A549 (cell line): ENCODE results near the gene HPCAL1. TPM values are rescaled to one million over a fixed set of nuclear protein-coding genes. Genes with fewer than 3 reads are reported as not detected.

Source experiments
- ATAC-seq, 2 experiments: fragments of 200-7000 bp in 1 of 2; fragments of >200 bp in 1 of 2; cut with Nextera tagmentation in 1 of 2; cut with Tn5 transposase in 1 of 2; 3 replicates each; pipeline versions ENCODE4 v1.8.0 to v1.9.1; 2018 to 2020; ENCODE audit warnings: mild to moderate bottlenecking in 1 of 2, moderate library complexity in 1 of 2
- CTCF ChIA-PET: fragments of 300-600 bp; sonication (Branson Sonifier 250); formaldehyde crosslinking; extraction: SDS; loops from one replicate; lab custom pipeline; 2021; ENCODE audit warnings: antibody characterized with exemption, inconsistent platforms; lab: Yijun Ruan, JAX
- POLR2A ChIA-PET: fragments of 350-600 bp; formaldehyde crosslinking; extraction: SDS; loops from one replicate; lab custom pipeline; 2021; ENCODE audit warnings: antibody characterized with exemption, inconsistent platforms; lab: Yijun Ruan, JAX
- DNase-seq, 2 experiments: peaks; one replicate each; pipeline versions ENCODE4 v3.0.0 to v3.0.0-alpha.2; 2011 to 2016; ENCODE audit warnings: low read depth in 1 of 2, low spot score in 1 of 2
- FAIRE-seq: peaks from 2 replicates; lab custom pipeline; 2011; peaks lifted over from hg19 to GRCh38; lab: Jason Lieb, UNC
- H3K27ac ChIP-seq, 2 experiments: fragments of >200 bp; sonication (Bioruptor Twin); formaldehyde crosslinking; 3 replicates each; pipeline ENCODE4 v1.5.1; 2016 to 2017
- H3K4me1 ChIP-seq: fragments of >200 bp; sonication (Bioruptor Twin); formaldehyde crosslinking; 3 replicates; pipeline ENCODE4 v1.6.1; 2016
- H3K4me2 ChIP-seq: fragments of >200 bp; sonication (Bioruptor Twin); formaldehyde crosslinking; 3 replicates; pipeline ENCODE4 v1.6.1; 2016
- H3K4me3 ChIP-seq: fragments of >200 bp; sonication (Bioruptor Twin); formaldehyde crosslinking; 3 replicates; pipeline ENCODE4 v1.5.1; 2016
- H3K9me3 ChIP-seq: fragments of >200 bp; sonication (Bioruptor Twin); formaldehyde crosslinking; 3 replicates; pipeline ENCODE4 v1.6.1; 2016
- BCL3 ChIP-seq: fragments of >200 bp; sonication (Bioruptor Twin); formaldehyde crosslinking; IDR thresholded peaks from 3 replicates; pipeline ENCODE4 v1.6.1; 2016
- CBX2 ChIP-seq: fragments of 200-600 bp; sonication (generic); IDR thresholded peaks from 2 replicates; pipeline ENCODE4 v1.6.1; 2016; ENCODE audit warnings: low read depth, mild to moderate bottlenecking, borderline replicate concordance
- CHD4 ChIP-seq: fragments of 200-600 bp; sonication (generic); IDR thresholded peaks from 2 replicates; pipeline ENCODE4 v1.6.1; 2016; ENCODE audit warnings: antibody characterized with exemption, mild to moderate bottlenecking, borderline replicate concordance
- E2F6 ChIP-seq: IDR thresholded peaks from 2 replicates; pipeline ENCODE4 v1.6.1; 2012; ENCODE audit warnings: low read depth, borderline replicate concordance
- EP300 ChIP-seq, 2 experiments: fragments of >200 bp; sonication (Bioruptor Twin); formaldehyde crosslinking; IDR thresholded peaks; 2 replicates in 1 of 2; 3 replicates in 1 of 2; pipeline ENCODE4 v1.6.1; 2016 to 2017
- HEYL ChIP-seq: fragments of 250-450 bp; sonication (Bioruptor Pico); IDR thresholded peaks from 2 replicates; pipeline ENCODE4 v1.8.0; 2021; ENCODE audit warnings: mild to moderate bottlenecking, moderate library complexity
- HOXB13 ChIP-seq: fragments of 250-450 bp; sonication (Bioruptor Pico); IDR thresholded peaks from 2 replicates; pipeline ENCODE4 v1.5.0; 2020; ENCODE audit warnings: low read depth, mild to moderate bottlenecking, moderate library complexity
- JUN ChIP-seq, 2 experiments: fragments of >200 bp; sonication (Bioruptor Twin); formaldehyde crosslinking; IDR thresholded peaks; 2 replicates in 1 of 2; 3 replicates in 1 of 2; pipeline ENCODE4 v1.6.1; 2016 to 2017
- KDM1A ChIP-seq: fragments of 200-600 bp; sonication (generic); IDR thresholded peaks from 2 replicates; pipeline ENCODE4 v1.6.1; 2016; ENCODE audit warnings: low read depth, mild to moderate bottlenecking
- PHF8 ChIP-seq: fragments of 200-600 bp; sonication (generic); IDR thresholded peaks from 2 replicates; pipeline ENCODE4 v1.6.1; 2016; ENCODE audit warnings: low read depth, mild to moderate bottlenecking, antibody characterized with exemption, moderate library complexity, borderline replicate concordance
- RAD21 ChIP-seq, 2 experiments: fragments of >200 bp in 1 of 2; sonication (Bioruptor Twin) in 1 of 2; formaldehyde crosslinking in 1 of 2; IDR thresholded peaks in 1 of 2; conservative IDR thresholded peaks in 1 of 2; 2 replicates in 1 of 2; 3 replicates in 1 of 2; pipeline ENCODE4 v1.6.1; 2012 to 2018; ENCODE audit warnings: inconsistent platforms in 1 of 2
- RARB ChIP-seq: fragments of 250-450 bp; sonication (Bioruptor Pico); IDR thresholded peaks from 2 replicates; pipeline ENCODE4 v1.8.0; 2021; ENCODE audit warnings: mild to moderate bottlenecking, moderate library complexity
- REST ChIP-seq: fragments of 200-600 bp; sonication (generic); IDR thresholded peaks from 2 replicates; pipeline ENCODE4 v1.6.1; 2016; ENCODE audit warnings: antibody characterized with exemption, mild to moderate bottlenecking, moderate library complexity
- RFX5 ChIP-seq: fragments of 450-650 bp; IDR thresholded peaks from 2 replicates; pipeline ENCODE4 v1.7.1; 2014; ENCODE audit warnings: antibody characterized with exemption, mild to moderate bottlenecking, moderate library complexity
- SMC3 ChIP-seq: fragments of >200 bp; sonication (Bioruptor Twin); formaldehyde crosslinking; IDR thresholded peaks from 3 replicates; pipeline ENCODE4 v1.6.1; 2018; ENCODE audit warnings: inconsistent platforms
- TP53 ChIP-seq: fragments of 250-450 bp; sonication (Bioruptor Pico); IDR thresholded peaks from 2 replicates; pipeline ENCODE4 v1.5.0; 2021; ENCODE audit warnings: mild to moderate bottlenecking, moderate library complexity
- USF2 ChIP-seq: fragments of 450-650 bp; IDR thresholded peaks from 2 replicates; pipeline ENCODE4 v1.6.1; 2014; ENCODE audit warnings: antibody characterized with exemption
- ZSCAN20 ChIP-seq: fragments of 250-450 bp; sonication (Bioruptor Pico); IDR thresholded peaks from 2 replicates; pipeline ENCODE4 v1.8.0; 2022; ENCODE audit warnings: mild to moderate bottlenecking, moderate library complexity
- WGBS: methylation state at CpG from one replicate; pipeline ENCODE4 v1.1.6; 2017; ENCODE audit errors: missing lambda C conversion rate; 5-methylcytosine and 5-hydroxymethylcytosine counted together
- polyA plus RNA-seq, 4 experiments: library from polyadenylated mRNA; depleted of rRNA in 3 of 4; stranded (reverse); fragments of >200 nt; fragmentation: RNase III in 1 of 4; extraction: RNeasy Plus Mini Kit Qiagen cat#74134 plus additional on column Dnase treatment in 1 of 4; gene quantifications; 2 replicates in 3 of 4; 3 replicates in 1 of 4; pipeline ENCODE4 v1.2.3, GENCODE V29; 2011 to 2017

Gene HPCAL1
- polyA plus RNA-seq, 2 of the 4 experiments (the other 2 are of a cell fraction), result 44.4 to 66.4 TPM

- Histone ChIP-seq H3K4me1 (peaks cover 29% of the 10 kb centered on the region), H3K27ac (no peak overlapping the region; a peak in 1 of 6 replicates), H3K4me2 (no peak overlapping the region), H3K9me3 (no peaks in the 10 kb centered on the region), H3K4me3 (no peak overlapping the region)
- ChIA-PET CTCF (interaction anchor here (2.2 kb wide), 1 partner anchor 32 kb away, joined by 7 read pairs; no protein-coding TSS in a partner anchor), POLR2A (no interaction called here)
- TF ChIP-seq KDM1A, result no peak
- TF ChIP-seq HEYL (CRISPR knock-in tag), result no peak
- no peak for TF ChIP-seq JUN (IDR thresholded peaks at IDR 0.05)
- ATAC-seq (no peak), FAIRE-seq (no peak), DNase-seq (no peak)
- WGBS, result 93% methylated on average over 19 of the region's 21 CpGs
Measured at GRCh38 chr2:10377052-10377746, 74.5 kb downstream of the HPCAL1 start.

GRCh38 chr2:10377747-10378085 is 75.0 kb downstream of the HPCAL1 start:
- no peak for ATAC-seq
- no peak overlapping the region for H3K4me3 ChIP-seq
- DNase-seq, result no peak
- no peak overlapping the region for H3K4me2 ChIP-seq
- WGBS, result 93% methylated on average over 12 of the region's 12 CpGs
- no peaks in the 10 kb centered on the region for H3K9me3 ChIP-seq
- no peak overlapping the region; a peak in 1 of 6 replicates for H3K27ac ChIP-seq
- no peak for FAIRE-seq
- CTCF ChIA-PET, result interaction anchor here (1.0 to 2.2 kb wide), 2 partner anchors 15 to 31 kb away, joined by 5 to 7 read pairs; no protein-coding TSS in a partner anchor
- peaks cover 34% of the 10 kb centered on the region for H3K4me1 ChIP-seq
- POLR2A ChIA-PET, result no interaction called here
- no peak for TF ChIP-seq EP300 (IDR thresholded peaks at IDR 0.05)
- TF ChIP-seq REST, result no peak
- no peak for TF ChIP-seq TP53 (CRISPR knock-in tag)
- no peak for TF ChIP-seq CHD4
- no peak for TF ChIP-seq RFX5
- no peak for TF ChIP-seq KDM1A
- no peak for TF ChIP-seq ZSCAN20 (CRISPR knock-in tag)

- FAIRE-seq, result no peak
- TF ChIP-seq RARB (CRISPR knock-in tag) (no peak), HEYL (CRISPR knock-in tag) (no peak), RAD21 (conservative IDR thresholded peaks at IDR 0.05 in 1 of 2, IDR thresholded peaks at IDR 0.05 in 1 of 2) (no peak), E2F6 (no peak), SMC3 (no peak), BCL3 (no peak), PHF8 (no peak), CBX2 (no peak), USF2 (no peak), HOXB13 (CRISPR knock-in tag) (no peak)
- POLR2A ChIA-PET, result interaction anchor here (0.7 kb wide), 1 partner anchor 384 kb away, joined by 8 read pairs; no protein-coding TSS in a partner anchor
- CTCF ChIA-PET, result interaction anchor here (1.0 to 2.2 kb wide), 2 partner anchors 15 to 31 kb away, joined by 5 to 7 read pairs; no protein-coding TSS in a partner anchor
- no peak overlapping the region for H3K27ac ChIP-seq
- no peak overlapping the region for H3K4me3 ChIP-seq
- peaks cover 38% of the 10 kb centered on the region for H3K4me1 ChIP-seq
- no peak for ATAC-seq
- DNase-seq, result no peak
- no peaks in the 10 kb centered on the region for H3K9me3 ChIP-seq
- H3K4me2 ChIP-seq, result no peak overlapping the region
- 82% methylated on average over 7 of the region's 7 CpGs for WGBS
Measured at GRCh38 chr2:10378189-10378588, 75.5 kb downstream of the HPCAL1 start.
